Measurements from ENCODE around the gene CRYZL1.

DNA sequence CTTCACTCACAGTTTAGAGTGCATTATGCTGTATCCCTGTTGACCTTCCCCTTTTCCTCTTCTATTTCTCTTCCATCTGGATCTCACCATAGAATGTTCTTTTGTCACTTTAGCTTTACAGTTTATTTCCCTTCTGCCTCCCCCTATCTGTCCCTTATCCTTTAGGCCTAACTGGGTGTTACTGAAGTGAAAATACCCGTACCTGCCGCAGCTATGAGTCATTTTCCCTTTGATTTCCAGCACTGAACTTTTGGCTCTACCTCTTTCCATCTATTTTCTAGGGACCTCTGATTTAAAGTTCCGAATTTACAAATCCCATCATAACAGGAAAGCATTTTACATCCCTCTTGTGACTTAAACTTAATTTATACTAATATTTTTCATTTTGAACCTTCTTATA, 20.5 kb upstream of the CRYZL1 start:
- TF ChIP-seq, protein P1, sequence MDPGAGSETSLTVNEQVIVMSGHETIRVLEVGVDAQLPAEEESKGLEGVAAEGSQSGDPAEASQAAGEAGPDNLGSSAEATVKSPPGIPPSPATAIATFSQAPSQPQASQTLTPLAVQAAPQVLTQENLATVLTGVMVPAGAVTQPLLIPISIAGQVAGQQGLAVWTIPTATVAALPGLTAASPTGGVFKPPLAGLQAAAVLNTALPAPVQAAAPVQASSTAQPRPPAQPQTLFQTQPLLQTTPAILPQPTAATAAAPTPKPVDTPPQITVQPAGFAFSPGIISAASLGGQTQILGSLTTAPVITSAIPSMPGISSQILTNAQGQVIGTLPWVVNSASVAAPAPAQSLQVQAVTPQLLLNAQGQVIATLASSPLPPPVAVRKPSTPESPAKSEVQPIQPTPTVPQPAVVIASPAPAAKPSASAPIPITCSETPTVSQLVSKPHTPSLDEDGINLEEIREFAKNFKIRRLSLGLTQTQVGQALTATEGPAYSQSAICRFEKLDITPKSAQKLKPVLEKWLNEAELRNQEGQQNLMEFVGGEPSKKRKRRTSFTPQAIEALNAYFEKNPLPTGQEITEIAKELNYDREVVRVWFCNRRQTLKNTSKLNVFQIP (CRISPR knock-in tag; IDR thresholded peaks at IDR 0.05; ENCODE audit: borderline replicate concordance, low read depth) = no peak
- no peak for TF ChIP-seq ARNTL (CRISPR knock-in tag; IDR thresholded peaks at IDR 0.05; ENCODE audit: borderline replicate concordance, low read depth)
- TF ChIP-seq, protein P2, sequence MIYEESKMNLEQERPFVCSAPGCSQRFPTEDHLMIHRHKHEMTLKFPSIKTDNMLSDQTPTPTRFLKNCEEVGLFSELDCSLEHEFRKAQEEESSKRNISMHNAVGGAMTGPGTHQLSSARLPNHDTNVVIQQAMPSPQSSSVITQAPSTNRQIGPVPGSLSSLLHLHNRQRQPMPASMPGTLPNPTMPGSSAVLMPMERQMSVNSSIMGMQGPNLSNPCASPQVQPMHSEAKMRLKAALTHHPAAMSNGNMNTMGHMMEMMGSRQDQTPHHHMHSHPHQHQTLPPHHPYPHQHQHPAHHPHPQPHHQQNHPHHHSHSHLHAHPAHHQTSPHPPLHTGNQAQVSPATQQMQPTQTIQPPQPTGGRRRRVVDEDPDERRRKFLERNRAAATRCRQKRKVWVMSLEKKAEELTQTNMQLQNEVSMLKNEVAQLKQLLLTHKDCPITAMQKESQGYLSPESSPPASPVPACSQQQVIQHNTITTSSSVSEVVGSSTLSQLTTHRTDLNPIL (CRISPR knock-in tag; IDR thresholded peaks at IDR 0.05; ENCODE audit: low read depth) = no peak
- TF ChIP-seq BACH2 (CRISPR knock-in tag; IDR thresholded peaks at IDR 0.05; ENCODE audit: borderline replicate concordance) = no peak
- TF ChIP-seq, protein P3, sequence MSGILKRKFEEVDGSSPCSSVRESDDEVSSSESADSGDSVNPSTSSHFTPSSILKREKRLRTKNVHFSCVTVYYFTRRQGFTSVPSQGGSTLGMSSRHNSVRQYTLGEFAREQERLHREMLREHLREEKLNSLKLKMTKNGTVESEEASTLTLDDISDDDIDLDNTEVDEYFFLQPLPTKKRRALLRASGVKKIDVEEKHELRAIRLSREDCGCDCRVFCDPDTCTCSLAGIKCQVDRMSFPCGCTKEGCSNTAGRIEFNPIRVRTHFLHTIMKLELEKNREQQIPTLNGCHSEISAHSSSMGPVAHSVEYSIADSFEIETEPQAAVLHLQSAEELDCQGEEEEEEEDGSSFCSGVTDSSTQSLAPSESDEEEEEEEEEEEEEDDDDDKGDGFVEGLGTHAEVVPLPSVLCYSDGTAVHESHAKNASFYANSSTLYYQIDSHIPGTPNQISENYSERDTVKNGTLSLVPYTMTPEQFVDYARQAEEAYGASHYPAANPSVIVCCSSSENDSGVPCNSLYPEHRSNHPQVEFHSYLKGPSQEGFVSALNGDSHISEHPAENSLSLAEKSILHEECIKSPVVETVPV (CRISPR knock-in tag; IDR thresholded peaks at IDR 0.05) = no peak
- TF ChIP-seq SNAI2 (CRISPR knock-in tag; IDR thresholded peaks at IDR 0.05) = no peak
- TF ChIP-seq GLIS3 (CRISPR knock-in tag; IDR thresholded peaks at IDR 0.05) = no peak
- TF ChIP-seq, protein P4, sequence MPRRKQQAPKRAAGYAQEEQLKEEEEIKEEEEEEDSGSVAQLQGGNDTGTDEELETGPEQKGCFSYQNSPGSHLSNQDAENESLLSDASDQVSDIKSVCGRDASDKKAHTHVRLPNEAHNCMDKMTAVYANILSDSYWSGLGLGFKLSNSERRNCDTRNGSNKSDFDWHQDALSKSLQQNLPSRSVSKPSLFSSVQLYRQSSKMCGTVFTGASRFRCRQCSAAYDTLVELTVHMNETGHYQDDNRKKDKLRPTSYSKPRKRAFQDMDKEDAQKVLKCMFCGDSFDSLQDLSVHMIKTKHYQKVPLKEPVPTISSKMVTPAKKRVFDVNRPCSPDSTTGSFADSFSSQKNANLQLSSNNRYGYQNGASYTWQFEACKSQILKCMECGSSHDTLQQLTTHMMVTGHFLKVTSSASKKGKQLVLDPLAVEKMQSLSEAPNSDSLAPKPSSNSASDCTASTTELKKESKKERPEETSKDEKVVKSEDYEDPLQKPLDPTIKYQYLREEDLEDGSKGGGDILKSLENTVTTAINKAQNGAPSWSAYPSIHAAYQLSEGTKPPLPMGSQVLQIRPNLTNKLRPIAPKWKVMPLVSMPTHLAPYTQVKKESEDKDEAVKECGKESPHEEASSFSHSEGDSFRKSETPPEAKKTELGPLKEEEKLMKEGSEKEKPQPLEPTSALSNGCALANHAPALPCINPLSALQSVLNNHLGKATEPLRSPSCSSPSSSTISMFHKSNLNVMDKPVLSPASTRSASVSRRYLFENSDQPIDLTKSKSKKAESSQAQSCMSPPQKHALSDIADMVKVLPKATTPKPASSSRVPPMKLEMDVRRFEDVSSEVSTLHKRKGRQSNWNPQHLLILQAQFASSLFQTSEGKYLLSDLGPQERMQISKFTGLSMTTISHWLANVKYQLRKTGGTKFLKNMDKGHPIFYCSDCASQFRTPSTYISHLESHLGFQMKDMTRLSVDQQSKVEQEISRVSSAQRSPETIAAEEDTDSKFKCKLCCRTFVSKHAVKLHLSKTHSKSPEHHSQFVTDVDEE (CRISPR knock-in tag; IDR thresholded peaks at IDR 0.05) = no peak
- no peak for TF ChIP-seq ZFP30 (CRISPR knock-in tag; IDR thresholded peaks at IDR 0.05)
- no peak for TF ChIP-seq OSR1 (CRISPR knock-in tag; IDR thresholded peaks at IDR 0.05)
- TF ChIP-seq TOX (CRISPR knock-in tag; IDR thresholded peaks at IDR 0.05; ENCODE audit: borderline replicate concordance) = no peak
- TF ChIP-seq, protein P5, sequence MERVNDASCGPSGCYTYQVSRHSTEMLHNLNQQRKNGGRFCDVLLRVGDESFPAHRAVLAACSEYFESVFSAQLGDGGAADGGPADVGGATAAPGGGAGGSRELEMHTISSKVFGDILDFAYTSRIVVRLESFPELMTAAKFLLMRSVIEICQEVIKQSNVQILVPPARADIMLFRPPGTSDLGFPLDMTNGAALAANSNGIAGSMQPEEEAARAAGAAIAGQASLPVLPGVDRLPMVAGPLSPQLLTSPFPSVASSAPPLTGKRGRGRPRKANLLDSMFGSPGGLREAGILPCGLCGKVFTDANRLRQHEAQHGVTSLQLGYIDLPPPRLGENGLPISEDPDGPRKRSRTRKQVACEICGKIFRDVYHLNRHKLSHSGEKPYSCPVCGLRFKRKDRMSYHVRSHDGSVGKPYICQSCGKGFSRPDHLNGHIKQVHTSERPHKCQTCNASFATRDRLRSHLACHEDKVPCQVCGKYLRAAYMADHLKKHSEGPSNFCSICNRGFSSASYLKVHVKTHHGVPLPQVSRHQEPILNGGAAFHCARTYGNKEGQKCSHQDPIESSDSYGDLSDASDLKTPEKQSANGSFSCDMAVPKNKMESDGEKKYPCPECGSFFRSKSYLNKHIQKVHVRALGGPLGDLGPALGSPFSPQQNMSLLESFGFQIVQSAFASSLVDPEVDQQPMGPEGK (CRISPR knock-in tag; IDR thresholded peaks at IDR 0.05; ENCODE audit: borderline replicate concordance) = no peak
- TF ChIP-seq ZFP3 (CRISPR knock-in tag; IDR thresholded peaks at IDR 0.05) = no peak
